B cell (primary cell): Measurements from ENCODE around the gene NCAM1. TPM values are rescaled to one million over a fixed set of nuclear protein-coding genes. Genes with fewer than 3 reads are reported as not detected.

Source experiments
- ATAC-seq: fragments of 200-7000 bp; cut with Tn5 transposase; one replicate; pipeline ENCODE4 v1.10.0; 2021; ENCODE audit warnings: low read depth, mild to moderate bottlenecking, moderate number of reproducible peaks, moderate library complexity
- CTCF ChIA-PET: fragments of 350-600 bp; sonication (Branson Sonifier 250); formaldehyde crosslinking; loops from one replicate; lab custom pipeline; 2021; ENCODE audit warnings: antibody characterized with exemption, inconsistent platforms; lab: Charles Lee
- POLR2A ChIA-PET: fragments of 350-600 bp; sonication (Branson Sonifier 250); formaldehyde crosslinking; loops from one replicate; lab custom pipeline; 2021; ENCODE audit warnings: antibody characterized with exemption; lab: Charles Lee
- DNase-seq: peaks from one replicate; pipeline ENCODE4 v3.0.0; 2013
- H2AFZ ChIP-seq: 2 replicates; pipeline ENCODE4 v1.6.1; 2012; ENCODE audit warnings: mild to moderate bottlenecking, low read depth, low read length; ENCODE audit not compliant: insufficient read depth, poor library complexity, severe bottlenecking
- H3K27ac ChIP-seq, 2 donors: 1 replicate in 1 of 2; 2 replicates in 1 of 2; pipeline ENCODE4 v1.5.1; 2012 to 2013; ENCODE audit warnings: low read length in 2 of 2, mild to moderate bottlenecking in 2 of 2, moderate library complexity in 1 of 2
- H3K27me3 ChIP-seq, 4 experiments: fragments of 200-600 bp in 1 of 4; sonication (generic) in 1 of 4; replicated peaks in 1 of 4; 1 replicate in 2 of 4; 2 replicates in 2 of 4; pipeline versions ENCODE4 v1.6.1 to v1.7.0; 2013 to 2016; ENCODE audit warnings: low read length in 3 of 4, mild to moderate bottlenecking in 2 of 4, mixed read lengths in 1 of 4, moderate library complexity in 1 of 4; ENCODE audit not compliant: insufficient read depth in 4 of 4, control insufficient read depth in 3 of 4; ENCODE audit errors: control extremely low read depth in 1 of 4
- H3K36me3 ChIP-seq, 2 experiments: replicated peaks in 1 of 2; 1 replicate in 1 of 2; 2 replicates in 1 of 2; pipeline versions ENCODE4 v1.6.1 to v1.7.1; 2013; ENCODE audit warnings: low read length in 1 of 2; ENCODE audit not compliant: insufficient read depth in 2 of 2, control insufficient read depth in 1 of 2; ENCODE audit errors: control extremely low read depth in 1 of 2, extremely low read depth in 1 of 2
- H3K4me1 ChIP-seq, 2 donors: fragments of 200-600 bp in 1 of 2; sonication (generic) in 1 of 2; 1 replicate in 1 of 2; 2 replicates in 1 of 2; pipeline versions ENCODE4 v1.5.1 to v1.6.1; 2013 to 2017; ENCODE audit warnings: low read length in 2 of 2; ENCODE audit not compliant: control insufficient read depth in 2 of 2, insufficient read depth in 2 of 2
- H3K4me2 ChIP-seq: replicated peaks from 2 replicates; pipeline ENCODE3; 2012; ENCODE audit warnings: mild to moderate bottlenecking, low read depth, low read length; ENCODE audit not compliant: poor library complexity, severe bottlenecking
- H3K4me3 ChIP-seq, 5 experiments: fragments of 200-600 bp in 1 of 5; sonication (generic) in 1 of 5; 1 replicate in 3 of 5; 2 replicates in 2 of 5; pipeline versions ENCODE4 v1.5.1 to v1.7.0; 2011 to 2016; ENCODE audit warnings: low read length in 4 of 5, mild to moderate bottlenecking in 4 of 5, low read depth in 2 of 5, control low read depth in 1 of 5, moderate library complexity in 1 of 5; ENCODE audit not compliant: insufficient read depth in 1 of 5; ENCODE audit errors: control extremely low read depth in 1 of 5, extremely low read depth in 1 of 5
- H3K79me2 ChIP-seq: fragments of 200-600 bp; sonication (generic); one replicate; pipeline ENCODE4 v1.6.0; 2016; ENCODE audit warnings: low read length; ENCODE audit not compliant: control insufficient read depth, insufficient read depth
- H3K9ac ChIP-seq: fragments of 200-600 bp; sonication (generic); 2 replicates; pipeline ENCODE4 v1.6.1; 2017; ENCODE audit warnings: mild to moderate bottlenecking, low read length, moderate library complexity
- H3K9me3 ChIP-seq, 3 donors: one replicate each; pipeline versions ENCODE4 v1.6.1 to v1.7.1; 2013; ENCODE audit warnings: low read length in 2 of 3; ENCODE audit not compliant: control insufficient read depth in 2 of 3, insufficient read depth in 1 of 3; ENCODE audit errors: control extremely low read depth in 1 of 3
- H4K20me1 ChIP-seq: 2 replicates; pipeline ENCODE4 v1.6.0; 2012; ENCODE audit warnings: mild to moderate bottlenecking, low read length; ENCODE audit not compliant: insufficient read depth, control insufficient read depth, poor library complexity, severe bottlenecking
- H3K27ac Mint-ChIP-seq: one replicate; pipeline ENCODE4 v1.8.0; 2021; ENCODE audit warnings: mixed read lengths
- H3K27me3 Mint-ChIP-seq: one replicate; pipeline ENCODE4 v1.8.0; 2021; ENCODE audit warnings: mixed read lengths
- H3K4me1 Mint-ChIP-seq: one replicate; pipeline ENCODE4 v1.8.0; 2021; ENCODE audit warnings: mixed read lengths
- H3K4me3 Mint-ChIP-seq: one replicate; pipeline ENCODE4 v1.8.0; 2021; ENCODE audit warnings: mixed read lengths
- H3K9me3 Mint-ChIP-seq: one replicate; pipeline ENCODE4 v1.8.0; 2022; ENCODE audit warnings: mixed read lengths; ENCODE audit not compliant: insufficient read depth
- CTCF ChIP-seq: fragments of 200-600 bp; IDR thresholded peaks from one replicate; pipeline ENCODE4 v1.8.0; 2022; ENCODE audit warnings: antibody characterized with exemption, mild to moderate bottlenecking
- EZH2 ChIP-seq: IDR thresholded peaks from 2 replicates; pipeline ENCODE4 v1.6.1; 2012; ENCODE audit warnings: borderline replicate concordance, low read depth, mild to moderate bottlenecking, moderate library complexity, low read length; ENCODE audit not compliant: insufficient read depth, poor library complexity, severe bottlenecking
- WGBS: methylation state at CpG from one replicate; pipeline ENCODE4 v1.1.5; 2013; ENCODE audit warnings: missing lambda C conversion rate; ENCODE audit not compliant: insufficient coverage; 5-methylcytosine and 5-hydroxymethylcytosine counted together
- intact Hi-C: fragments of 100-400 bp; cut with micrococcal nuclease; formaldehyde crosslinking; loops from one replicate; pipeline ENCODE4 v1.10.0; 2022
- polyA plus RNA-seq: library from polyadenylated mRNA; depleted of rRNA; stranded (reverse); fragments of >200 nt; gene quantifications from 2 replicates; pipeline ENCODE4 v1.2.3, GENCODE V29; 2012
- total RNA-seq, 2 donors: library from RNA; stranded (reverse); fragments of 120-200 nt in 1 of 2; gene quantifications; 1 replicate in 1 of 2; 2 replicates in 1 of 2; pipeline versions ENCODE4 v1.2.3 to v1.2.4, GENCODE V29; 2013 to 2022

Gene NCAM1
- total and polyA plus RNA-seq, 2 donors (not counting 1 experiment from before 2014, with no cell fraction given): 0.37 TPM; not detected in 1

DNA sequence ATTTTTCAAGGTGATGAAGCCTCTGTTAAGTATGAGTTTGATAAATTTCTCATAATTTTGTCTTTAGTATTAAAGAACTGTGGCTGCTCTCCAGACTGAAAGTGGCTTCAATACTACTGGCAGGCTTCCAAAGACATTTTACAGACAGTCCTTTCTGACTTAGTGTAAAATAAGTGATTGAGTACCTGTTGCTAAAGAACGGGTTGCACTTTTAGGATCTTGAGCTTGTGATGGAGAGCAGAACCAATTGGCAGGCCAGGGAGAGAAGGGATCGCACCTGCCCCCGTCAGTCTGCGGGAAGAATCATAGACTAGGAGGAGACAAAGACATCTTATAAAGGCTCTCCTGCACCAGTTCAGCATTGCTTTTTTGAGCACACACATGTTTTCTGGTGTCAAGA, 4.4 kb downstream of the NCAM1 start:
- Mint-ChIP-seq H3K9me3 (no peaks in the 10 kb centered on the region), H3K27me3 (peaks cover 43% of the 10 kb centered on the region), H3K4me3 (no peak overlapping the region), H3K4me1 (peaks cover 14% of the 10 kb centered on the region), H3K27ac (no peak overlapping the region)
- intact Hi-C loops: no loop called here
- TF ChIP-seq EZH2 (no peak), CTCF (no peak)
- ChIA-PET POLR2A (no interaction called here), CTCF (no interaction called here)
- H3K36me3 ChIP-seq: no peaks in the 10 kb centered on the region
- H3K4me1 ChIP-seq: peaks cover 13 to 22% of the 10 kb centered on the region in 2 donors
- H3K27me3 ChIP-seq: peaks cover 0 to 26% (median 10%) of the 10 kb centered on the region in 4 experiments
- no peak overlapping the region for H3K4me2 ChIP-seq
- ATAC-seq (no peak), DNase-seq (no peak)
- H3K27ac ChIP-seq: no peak overlapping the region
- no peak overlapping the region for H2AFZ ChIP-seq
- H4K20me1 ChIP-seq: no peaks in the 10 kb centered on the region
- 88% methylated on average over 4 of the region's 4 CpGs for WGBS
- no peak overlapping the region for H3K9ac ChIP-seq
- no peak overlapping the region for H3K4me3 ChIP-seq
- H3K79me2 ChIP-seq: no peaks in the 10 kb centered on the region
- no peaks in the 10 kb centered on the region for H3K9me3 ChIP-seq

GRCh38 chr11:112966561-112966960, 5.3 kb downstream of the NCAM1 start:
- Histone ChIP-seq H3K4me2 (no peak overlapping the region), H3K9me3 (no peaks in the 10 kb centered on the region), H3K4me1 (peaks cover 4 to 13% of the 10 kb centered on the region in 2 donors), H3K27ac (no peak overlapping the region), H3K36me3 (no peaks in the 10 kb centered on the region), H4K20me1 (no peaks in the 10 kb centered on the region), H3K27me3 (peaks cover 0 to 17% (median 5%) of the 10 kb centered on the region in 4 experiments), H3K9ac (no peak overlapping the region), H2AFZ (no peak overlapping the region), H3K79me2 (no peaks in the 10 kb centered on the region), H3K4me3 (no peak overlapping the region)
- TF ChIP-seq EZH2 (no peak), CTCF (no peak)
- no peak overlapping the region for H3K27ac Mint-ChIP-seq
- H3K4me1 Mint-ChIP-seq: peaks cover 10% of the 10 kb centered on the region
- DNase-seq: no peak
- no peaks in the 10 kb centered on the region for H3K9me3 Mint-ChIP-seq
- WGBS: 87% methylated on average over 3 of the region's 4 CpGs
- POLR2A ChIA-PET: no interaction called here
- ATAC-seq: no peak
- no peak overlapping the region for H3K4me3 Mint-ChIP-seq
- H3K27me3 Mint-ChIP-seq: peaks cover 36% of the 10 kb centered on the region
- intact Hi-C loops: no loop called here
- CTCF ChIA-PET: no interaction called here
